Sigmoid colon (tissue), 7 donors: ENCODE results near the gene CDKN2A. TPM values are rescaled to one million over a fixed set of nuclear protein-coding genes. Genes with fewer than 3 reads are reported as not detected.
"Not testable (repeated sequence)": the region's sequence is repeated elsewhere in the genome, so short reads cannot be mapped to it uniquely, and the experiment has no call there.

Source experiments
- DNase-seq: peaks from one replicate; pipeline ENCODE4 v3.0.0-alpha.2; 2019
- H3K27ac ChIP-seq, 4 donors: fragments of 200-600 bp; sonication (generic); one replicate each; pipeline ENCODE4 v1.5.1; 2016 to 2019; ENCODE audit warnings: mild to moderate bottlenecking in 1 of 4
- H3K27me3 ChIP-seq, 3 donors: fragments of 200-600 bp; sonication (generic); one replicate each; pipeline ENCODE4 v1.5.1; 2019; ENCODE audit warnings: mild to moderate bottlenecking in 1 of 3
- H3K36me3 ChIP-seq, 4 donors: fragments of 200-600 bp; sonication (generic); one replicate each; pipeline ENCODE4 v1.5.1; 2016 to 2019
- H3K4me1 ChIP-seq, 4 donors: fragments of 200-600 bp; sonication (generic); one replicate each; pipeline ENCODE4 v1.5.1; 2017 to 2019
- H3K4me3 ChIP-seq, 4 donors: fragments of 200-600 bp; sonication (generic); one replicate each; pipeline ENCODE4 v1.5.1; 2017 to 2019; ENCODE audit warnings: mild to moderate bottlenecking in 2 of 4, moderate library complexity in 1 of 4
- H3K9me3 ChIP-seq, 4 donors: fragments of 200-600 bp in 3 of 4; sonication (generic) in 3 of 4; one replicate each; pipeline versions ENCODE4 v1.5.1 to v1.6.1; 2013 to 2019
- CTCF ChIP-seq, 4 experiments: fragments of 450-650 bp in 3 of 4; fragments of 200-600 bp in 1 of 4; IDR thresholded peaks; one replicate each; pipeline ENCODE4 v1.5.1; 2016 to 2019; ENCODE audit warnings: antibody characterized with exemption in 4 of 4, mild to moderate bottlenecking in 3 of 4, moderate library complexity in 2 of 4
- EP300 ChIP-seq, 4 donors: sonication (generic); formaldehyde crosslinking; IDR thresholded peaks; one replicate each; pipeline ENCODE4 v1.6.1; 2017; ENCODE audit warnings: antibody characterized with exemption in 4 of 4
- POLR2A ChIP-seq, 2 donors: fragments of 450-650 bp; IDR thresholded peaks; one replicate each; pipeline ENCODE4 v1.6.1; 2016; ENCODE audit warnings: antibody characterized with exemption in 2 of 2, mild to moderate bottlenecking in 2 of 2, moderate library complexity in 2 of 2
- POLR2AphosphoS5 ChIP-seq, 4 donors: sonication (generic); formaldehyde crosslinking; IDR thresholded peaks; one replicate each; pipeline ENCODE4 v1.6.1; 2017; ENCODE audit warnings: antibody characterized with exemption in 4 of 4
- WGBS, 2 donors: extraction: QIAGEN DNeasy Blood & Tissue Kit; methylation state at CpG; one replicate each; pipeline ENCODE4 v1.1.7; 2013; 5-methylcytosine and 5-hydroxymethylcytosine counted together
- intact Hi-C: fragments of 100-400 bp; cut with DNase I; formaldehyde crosslinking; loops from one replicate; pipeline ENCODE4 v1.15.1; 2023
- polyA plus RNA-seq, 3 donors: library from polyadenylated mRNA; stranded (reverse); fragments of 200-250 nt; gene quantifications; one replicate each; pipeline ENCODE4 v1.2.3, GENCODE V29; 2013
- total RNA-seq, 4 donors: library from RNA; depleted of rRNA; stranded (reverse); fragments of >200 nt; gene quantifications; one replicate each; pipeline ENCODE4 v1.1.0, GENCODE V29; 2016
- donor health status: healthy with polysubstance abuse.
- donor health status: Bipolar disorder and iron deficiency.
- donor health status: healthy.

CDKN2A gene
- total and polyA plus RNA-seq, 7 donors = 1.4 to 6.1 (median 2.5) TPM

GRCh38 chr9:21964925-21965385 is 29.2 kb downstream of the CDKN2A start:
- peaks cover 46 to 79% (median 72%) of the 10 kb centered on the region in 3 donors for H3K27me3 ChIP-seq
- intact Hi-C loops = no loop called here
- H3K4me1 ChIP-seq = peaks cover 0 to 27% (median 22%) of the 10 kb centered on the region in 4 donors
- DNase-seq = peak; percentile 75
- peaks cover 0 to 4% (median 1%) of the 10 kb centered on the region in 4 donors for H3K9me3 ChIP-seq
- no peak for TF ChIP-seq POLR2A (IDR thresholded peaks at IDR 0.05)
- no peak for TF ChIP-seq EP300 (IDR thresholded peaks at IDR 0.05)
- no peak for TF ChIP-seq CTCF (IDR thresholded peaks at IDR 0.05)
- TF ChIP-seq POLR2AphosphoS5 (IDR thresholded peaks at IDR 0.05) = no peak
- no peaks in the 10 kb centered on the region for H3K36me3 ChIP-seq
- peak overlapping the region in 2 of 4 donors; percentile 30 to 37 for H3K4me3 ChIP-seq
- WGBS, 2 donors = 0 to 1% methylated on average over 29 of the region's 29 CpGs
- H3K27ac ChIP-seq = no peak overlapping the region

GRCh38 chr9:21961569-21961968 is 32.6 kb downstream of the CDKN2A start:
- Histone ChIP-seq H3K27ac (no peak overlapping the region), H3K4me1 (peaks cover 0 to 17% (median 12%) of the 10 kb centered on the region in 4 donors), H3K27me3 (peaks cover 15 to 45% (median 38%) of the 10 kb centered on the region in 3 donors), H3K4me3 (no peak overlapping the region), H3K36me3 (no peaks in the 10 kb centered on the region), H3K9me3 (peaks cover 0 to 4% (median 1%) of the 10 kb centered on the region in 4 donors)
- no peak for TF ChIP-seq CTCF (IDR thresholded peaks at IDR 0.05)
- intact Hi-C loops = no loop called here
- 90 to 95% methylated on average over 2 of the region's 2 CpGs for WGBS, 2 donors
- no peak for DNase-seq

GRCh38 chr9:21959268-21959667 is 34.9 kb downstream of the CDKN2A start:
- H3K36me3 ChIP-seq, H3K4me3 ChIP-seq, intact Hi-C loops, H3K4me1 ChIP-seq, H3K9me3 ChIP-seq, H3K27ac ChIP-seq, DNase-seq: not testable (repeated sequence)
- 93 to 96% methylated on average over 32 to 33 of the region's 33 CpGs for WGBS, 2 donors
- peaks cover 2 to 22% (median 15%) of the 10 kb centered on the region in 3 donors for H3K27me3 ChIP-seq

- DNase-seq = no peak
- H3K27me3 ChIP-seq = peaks cover 0 to 17% (median 12%) of the 10 kb centered on the region in 3 donors
- H3K9me3 ChIP-seq = peaks cover 0 to 4% (median 1%) of the 10 kb centered on the region in 4 donors
- TF ChIP-seq CTCF (IDR thresholded peaks at IDR 0.05) (no peak), EP300 (IDR thresholded peaks at IDR 0.05) (no peak), POLR2AphosphoS5 (IDR thresholded peaks at IDR 0.05) (no peak), POLR2A (IDR thresholded peaks at IDR 0.05) (no peak)
- WGBS, 2 donors = 84 to 87% methylated on average over 2 of the region's 2 CpGs
- H3K4me1 ChIP-seq = no peaks in the 10 kb centered on the region
- no peaks in the 10 kb centered on the region for H3K36me3 ChIP-seq
- intact Hi-C loops = no loop called here
- no peak overlapping the region for H3K27ac ChIP-seq
- H3K4me3 ChIP-seq = no peak overlapping the region
Observed at GRCh38 chr9:21958833-21959232, 35.4 kb downstream of the CDKN2A start.

- 90% methylated on average over 2 of the region's 2 CpGs for WGBS, 2 donors
- no peak for DNase-seq
- TF ChIP-seq EP300 (IDR thresholded peaks at IDR 0.05) (no peak), POLR2A (IDR thresholded peaks at IDR 0.05) (no peak), CTCF (IDR thresholded peaks at IDR 0.05) (no peak), POLR2AphosphoS5 (IDR thresholded peaks at IDR 0.05) (no peak)
Observed at GRCh38 chr9:21945606-21946005, 48.6 kb downstream of the CDKN2A start.

More at GRCh38 chr9:21945606-21946005, 48.6 kb downstream of the CDKN2A start:
- no peaks in the 10 kb centered on the region for H3K27me3 ChIP-seq
- intact Hi-C loops = no loop called here
- no peak overlapping the region for H3K4me3 ChIP-seq
- H3K27ac ChIP-seq = no peak overlapping the region
- H3K36me3 ChIP-seq = no peaks in the 10 kb centered on the region
- H3K9me3 ChIP-seq = no peaks in the 10 kb centered on the region
- H3K4me1 ChIP-seq = no peaks in the 10 kb centered on the region
